ENCODE results near the gene STK4.

DNA sequence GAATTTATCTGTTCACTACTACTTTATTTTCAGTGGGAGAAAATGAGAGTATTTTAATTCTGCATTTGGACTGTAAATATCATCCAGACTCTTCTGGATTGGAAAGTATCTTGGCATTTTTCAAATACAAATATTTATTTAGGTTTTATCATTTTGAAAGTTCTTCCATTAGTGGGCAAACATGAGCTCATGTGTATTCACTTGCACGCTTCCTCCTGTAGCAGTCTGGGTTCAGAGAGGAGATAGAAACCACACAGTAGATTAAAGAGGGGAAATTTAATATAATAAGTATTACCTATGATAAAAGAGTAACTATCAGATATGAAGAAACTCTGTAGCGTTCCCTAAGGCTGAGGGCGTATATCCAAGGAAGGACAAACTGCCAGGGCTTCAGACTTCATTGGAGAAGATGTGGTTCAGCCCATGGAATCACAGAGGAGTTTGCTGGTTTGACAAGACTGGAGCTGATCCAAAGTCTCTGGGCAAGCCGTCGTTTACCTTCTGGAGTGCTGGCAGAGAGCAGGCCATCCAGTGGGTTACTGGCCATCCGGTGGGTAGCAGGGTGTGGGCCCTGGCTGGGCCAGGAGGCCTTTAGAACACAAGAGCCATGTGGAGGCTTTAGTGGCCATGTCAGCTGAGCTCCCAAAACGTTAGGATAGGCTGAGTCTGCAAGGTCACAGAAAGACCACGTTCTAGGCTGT lies 90.3 kb downstream of the STK4 start:
- TF ChIP-seq SUZ12 (IDR thresholded peaks at IDR 0.05; ENCODE audit: extremely low read depth, insufficient read depth, insufficient read length), result no peak
- TF ChIP-seq YY1 (IDR thresholded peaks at IDR 0.05; ENCODE audit: insufficient read depth, insufficient read length), result no peak

All from NT2/D1 (cell line).